Stimulated activated CD8-positive, alpha-beta memory T cell treated with anti-CD3 and anti-CD28 coated beads, Interleukin-4, amount 100 ng/mL, for 1 hour (primary cell): ENCODE measurements around the gene PCGF3.
"Not testable (repeated sequence)": the region's sequence is repeated elsewhere in the genome, so short reads cannot be mapped to it uniquely, and the experiment has no call there.

Experiments used
- DNase-seq, 2 donors: peaks; one replicate each; pipeline ENCODE4 v3.0.0-alpha.2; 2020; ENCODE audit warnings: low read depth in 2 of 2, low spot score in 1 of 2

The PCGF3 gene

DNA sequence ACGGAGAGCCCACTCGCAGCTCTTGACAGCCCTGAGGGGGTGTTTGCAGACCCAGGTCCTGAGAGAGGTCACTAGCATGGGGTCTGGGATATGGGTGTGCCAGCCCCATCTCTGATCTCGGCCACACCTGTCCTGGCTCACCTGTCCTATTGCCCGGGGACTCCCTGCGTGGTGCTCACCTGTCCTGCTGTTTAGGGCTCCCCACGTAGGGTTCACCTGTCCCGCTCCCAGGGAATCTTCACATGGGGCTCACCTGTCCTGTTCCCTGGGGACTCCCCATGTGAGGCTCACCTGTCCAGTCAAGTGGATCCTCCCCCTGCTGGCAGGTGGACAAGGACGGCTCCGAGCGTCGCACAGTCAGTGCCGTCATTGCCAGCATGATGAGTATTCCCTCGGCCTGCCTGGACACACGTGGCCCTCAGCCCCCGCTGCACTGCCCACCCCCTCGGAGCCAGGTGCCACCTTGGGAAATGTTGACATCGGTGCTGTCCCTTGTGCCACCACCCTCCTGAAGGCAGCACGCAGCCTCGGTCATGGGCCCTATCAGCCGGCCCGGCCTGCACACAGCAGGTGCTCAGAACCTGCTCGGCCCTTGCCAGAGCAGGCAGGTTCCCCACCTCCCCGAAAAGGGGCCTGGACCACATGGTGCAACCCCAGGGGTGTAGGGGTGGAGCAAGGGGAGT, 23.0 kb upstream of the PCGF3 start:
- DNase-seq = no peak

DNA sequence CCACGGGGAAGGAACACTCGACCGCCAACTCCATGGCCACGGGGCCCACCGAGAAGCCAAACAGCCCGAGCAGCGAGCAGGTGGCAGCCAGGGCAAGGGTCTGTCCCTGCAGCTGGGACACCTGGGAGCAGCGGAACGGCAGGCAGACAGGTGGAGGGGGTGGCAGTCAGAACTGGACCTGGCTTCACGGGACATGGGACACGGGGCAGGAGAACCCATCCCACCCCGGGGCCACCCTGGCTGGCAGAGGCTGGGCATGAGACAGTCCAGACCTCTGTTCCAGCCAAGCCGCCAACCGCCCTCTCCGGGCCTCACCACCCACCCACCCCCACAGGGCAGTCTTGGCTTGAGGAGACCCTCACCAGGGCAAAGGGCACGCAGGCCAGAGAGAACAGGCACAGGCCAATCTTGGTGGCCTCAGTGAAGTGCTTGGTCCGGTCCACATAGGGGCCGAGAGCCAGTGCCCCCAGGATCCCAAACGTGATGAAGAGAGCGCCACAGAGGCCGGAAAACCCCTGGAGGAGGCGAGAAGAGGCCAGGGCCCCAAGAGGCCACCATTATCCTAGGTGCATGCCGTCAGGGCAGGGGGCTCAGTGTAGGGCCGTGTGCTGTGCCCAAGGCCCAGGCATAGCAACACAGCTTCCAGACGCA, 22.3 kb upstream of the PCGF3 start:
- DNase-seq = no peak

DNA sequence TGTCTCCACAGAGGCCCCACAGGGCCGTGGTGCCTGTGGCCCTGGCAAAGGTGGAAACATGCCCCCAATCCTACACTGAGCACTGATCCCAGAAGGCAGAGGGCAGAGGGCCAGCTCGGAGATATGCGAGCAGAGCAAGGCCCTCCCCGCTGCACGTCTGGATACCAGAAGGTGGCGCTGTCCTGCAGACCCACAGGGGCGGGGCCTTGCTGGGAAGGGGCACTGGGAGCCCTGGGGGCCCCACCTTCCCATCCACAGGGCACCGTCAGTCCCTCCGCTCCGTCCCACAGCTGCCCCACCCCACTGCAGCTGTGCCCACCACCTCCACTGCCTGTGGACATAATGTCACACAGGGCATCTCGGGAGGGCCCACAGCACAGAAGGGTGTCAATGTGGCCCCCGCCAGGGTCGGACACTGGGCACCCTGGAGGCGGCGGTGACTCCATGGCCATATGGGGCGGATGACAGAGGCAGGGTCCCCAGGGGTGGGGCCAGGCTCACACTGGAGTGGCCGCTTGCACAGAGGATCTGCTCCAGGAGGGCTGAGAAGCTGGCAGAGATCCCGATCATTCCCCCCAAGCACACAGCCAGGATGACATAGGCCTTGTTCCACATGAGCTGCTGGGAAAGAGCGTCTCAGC, 21.5 kb upstream of the PCGF3 start:
- DNase-seq = no peak

DNA sequence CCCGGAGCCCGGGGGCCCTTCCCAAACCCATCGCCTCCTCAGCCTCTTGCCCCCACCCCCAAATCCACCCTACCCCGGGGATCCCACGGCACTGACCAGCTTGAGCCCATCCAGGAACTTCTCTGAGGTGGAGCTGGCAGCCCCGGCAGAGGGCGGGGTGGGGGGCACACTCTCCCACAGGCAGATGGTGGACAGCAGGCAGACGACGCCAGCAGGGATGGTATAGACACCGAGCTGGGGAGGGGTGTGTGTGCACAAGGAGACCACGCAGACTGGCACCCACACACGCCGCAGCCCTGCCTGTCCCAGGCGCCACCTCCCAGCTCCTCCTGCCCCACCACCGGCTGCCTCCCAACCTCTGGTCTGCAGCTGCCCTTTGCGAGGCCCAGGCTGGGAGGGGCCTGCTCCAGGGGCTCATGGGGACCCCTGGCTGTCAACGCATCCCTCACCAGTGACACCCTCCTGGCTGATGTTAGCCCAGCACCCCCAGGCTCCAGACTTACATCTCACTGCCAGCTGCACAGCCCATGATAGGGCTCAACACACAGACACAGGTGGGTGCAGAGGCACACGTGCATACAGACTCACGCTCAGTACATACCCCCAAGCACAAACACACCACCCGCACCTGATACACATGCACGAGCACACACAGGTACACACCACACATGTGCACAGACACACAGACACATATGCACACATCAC, 20.9 kb upstream of the PCGF3 start:
- DNase-seq = no peak

DNA sequence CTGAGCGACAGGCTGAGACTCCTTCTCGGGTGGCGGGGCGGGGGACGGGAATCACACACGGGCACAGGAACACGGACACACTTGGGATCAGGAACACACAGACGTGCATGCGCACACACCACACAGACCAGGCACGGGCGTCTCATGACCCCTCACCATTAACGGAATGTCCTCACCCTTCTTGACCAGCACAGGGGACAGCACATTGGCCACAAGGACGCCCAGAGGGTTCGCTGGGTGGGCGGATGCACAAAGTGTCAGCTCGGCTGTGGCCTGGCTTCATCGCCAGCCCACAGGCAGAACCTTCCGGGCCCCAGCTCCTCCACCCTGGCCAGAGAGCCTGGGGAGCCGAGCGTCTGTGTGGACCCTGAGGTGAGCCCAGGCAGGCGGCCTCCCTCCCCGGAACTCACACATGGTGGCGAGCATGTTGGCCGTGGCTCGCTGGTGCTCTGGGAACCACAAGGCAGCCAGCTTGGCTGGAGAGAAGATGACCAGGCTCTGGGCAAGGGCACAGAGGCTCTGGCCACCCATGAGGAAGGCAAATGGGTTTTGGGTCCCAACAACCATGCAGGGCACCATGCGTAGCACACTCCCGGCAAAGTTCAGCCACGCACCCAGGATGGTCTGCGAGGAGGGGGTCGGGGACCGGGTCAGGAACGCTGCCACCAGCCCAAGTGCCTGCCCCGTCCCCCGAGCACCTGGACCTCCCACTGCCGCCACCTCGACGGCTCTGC, 19.8 kb upstream of the PCGF3 start:
- DNase-seq = no peak

DNA sequence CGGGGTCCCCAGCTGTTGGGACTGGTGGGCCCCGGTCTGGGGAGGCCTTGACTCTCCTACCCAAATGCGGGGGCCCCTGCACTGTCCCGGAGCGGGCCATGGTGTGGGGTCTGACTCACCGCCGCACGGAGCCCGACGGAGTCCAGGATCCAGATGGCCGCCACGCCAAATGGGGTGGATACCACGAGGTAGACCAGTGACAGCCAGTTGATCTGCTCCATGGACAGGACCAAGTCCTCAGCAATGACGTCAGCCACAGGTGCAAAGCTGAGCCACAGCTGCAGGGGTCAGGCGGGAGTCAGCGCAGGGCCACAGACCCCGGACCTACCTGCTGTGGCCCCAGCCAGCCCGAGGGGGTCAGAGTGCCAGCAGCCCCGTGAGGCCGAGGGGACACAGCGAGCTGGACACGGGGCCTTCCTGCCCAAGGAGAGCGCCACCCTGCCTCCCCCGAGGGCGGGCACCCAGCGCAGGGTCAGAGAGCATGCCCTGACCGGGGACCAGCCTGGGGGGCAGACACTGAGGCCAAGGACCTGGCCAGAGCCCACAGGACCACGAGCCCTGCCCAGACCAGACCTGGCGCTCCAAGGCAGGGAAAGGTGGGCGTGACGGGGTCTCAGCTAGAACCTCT, 19.1 kb upstream of the PCGF3 start:
- no peak for DNase-seq

DNA sequence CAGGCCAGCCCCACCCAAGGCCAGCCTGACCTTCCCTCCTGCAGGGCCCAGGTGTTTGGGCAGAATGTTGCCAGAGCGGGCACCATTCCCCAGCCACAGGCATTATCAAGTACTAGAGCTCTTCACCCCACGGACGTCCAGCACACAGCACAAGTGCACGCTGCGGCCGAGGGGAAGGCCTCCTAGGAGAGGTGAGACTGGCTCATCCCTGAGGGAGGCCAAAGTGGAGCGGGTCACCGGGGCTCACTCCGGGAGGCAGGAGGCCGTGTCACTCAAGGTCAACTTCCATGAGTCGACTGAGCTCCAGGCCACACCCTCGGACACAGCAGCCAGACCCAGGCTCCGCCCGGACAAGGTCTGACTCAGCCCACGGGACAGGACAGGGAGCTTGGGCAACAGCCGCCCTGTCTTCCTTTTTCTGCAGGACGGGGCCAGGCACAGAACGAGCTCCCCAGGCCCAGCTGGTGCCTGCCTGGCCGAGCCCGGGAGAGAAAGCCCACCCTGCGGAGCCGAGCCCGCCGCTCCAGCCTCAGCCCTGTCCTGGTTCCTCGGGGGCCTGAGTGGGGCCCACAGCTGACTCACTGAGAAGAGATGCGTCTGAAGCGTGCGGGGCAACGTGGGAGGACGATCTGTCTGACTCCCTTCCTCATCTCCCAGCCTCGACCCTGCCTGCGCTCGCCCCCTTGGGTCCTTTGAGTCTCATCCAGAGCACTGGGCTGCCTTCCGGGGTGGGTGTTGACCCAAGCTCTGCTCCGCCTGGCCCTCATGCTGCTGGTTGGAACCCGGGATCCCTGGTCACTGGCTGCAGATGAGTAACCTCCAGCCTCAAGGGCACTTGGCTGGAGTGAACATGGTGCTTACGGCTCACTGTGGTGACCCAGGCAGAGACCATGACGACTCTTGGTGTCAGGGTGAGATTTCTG, 18.3 kb upstream of the PCGF3 start:
- no peak for DNase-seq

DNA sequence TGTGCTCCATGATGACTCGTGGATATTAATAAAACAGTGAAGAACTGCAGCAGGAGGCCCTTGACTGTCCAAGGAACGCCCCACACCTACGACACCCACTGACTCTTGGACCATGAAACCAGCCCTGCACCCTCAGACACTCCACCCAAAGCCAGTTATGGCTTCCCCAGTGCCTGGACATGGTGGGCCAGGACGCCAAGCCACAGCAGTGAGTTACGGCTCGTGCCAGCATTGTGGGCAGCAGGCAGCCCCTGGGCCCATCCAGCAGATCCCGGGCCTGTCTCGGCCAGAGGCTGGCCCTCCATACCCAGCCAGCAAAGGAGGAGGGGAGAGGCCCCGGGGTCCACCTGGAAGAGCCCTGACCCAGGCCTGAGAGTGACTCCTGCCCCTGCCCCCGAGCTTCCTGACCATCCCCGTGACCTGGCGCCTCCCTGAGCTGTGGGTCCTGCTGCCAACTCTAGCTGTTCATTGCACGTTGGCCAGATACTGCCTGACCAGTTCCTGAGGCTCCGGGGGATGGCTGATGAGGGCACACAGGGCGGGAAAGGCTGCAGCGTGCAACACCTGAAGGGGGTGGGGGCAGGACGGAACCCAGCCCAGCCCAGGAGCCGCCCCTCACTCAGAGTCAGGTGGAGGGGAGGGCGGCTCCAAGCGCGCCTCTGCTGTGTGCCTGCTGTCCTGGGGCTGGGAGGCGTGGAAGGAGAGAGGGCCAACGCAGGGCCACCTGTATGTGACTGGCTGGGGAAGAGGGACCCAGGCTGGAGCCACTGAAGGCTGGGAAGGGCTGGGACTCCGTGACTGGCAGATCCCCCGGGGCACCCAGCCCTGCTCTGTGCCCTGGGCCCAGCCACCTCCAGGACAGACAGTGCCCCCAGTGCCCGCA, 17.4 kb upstream of the PCGF3 start:
- no peak for DNase-seq

DNA sequence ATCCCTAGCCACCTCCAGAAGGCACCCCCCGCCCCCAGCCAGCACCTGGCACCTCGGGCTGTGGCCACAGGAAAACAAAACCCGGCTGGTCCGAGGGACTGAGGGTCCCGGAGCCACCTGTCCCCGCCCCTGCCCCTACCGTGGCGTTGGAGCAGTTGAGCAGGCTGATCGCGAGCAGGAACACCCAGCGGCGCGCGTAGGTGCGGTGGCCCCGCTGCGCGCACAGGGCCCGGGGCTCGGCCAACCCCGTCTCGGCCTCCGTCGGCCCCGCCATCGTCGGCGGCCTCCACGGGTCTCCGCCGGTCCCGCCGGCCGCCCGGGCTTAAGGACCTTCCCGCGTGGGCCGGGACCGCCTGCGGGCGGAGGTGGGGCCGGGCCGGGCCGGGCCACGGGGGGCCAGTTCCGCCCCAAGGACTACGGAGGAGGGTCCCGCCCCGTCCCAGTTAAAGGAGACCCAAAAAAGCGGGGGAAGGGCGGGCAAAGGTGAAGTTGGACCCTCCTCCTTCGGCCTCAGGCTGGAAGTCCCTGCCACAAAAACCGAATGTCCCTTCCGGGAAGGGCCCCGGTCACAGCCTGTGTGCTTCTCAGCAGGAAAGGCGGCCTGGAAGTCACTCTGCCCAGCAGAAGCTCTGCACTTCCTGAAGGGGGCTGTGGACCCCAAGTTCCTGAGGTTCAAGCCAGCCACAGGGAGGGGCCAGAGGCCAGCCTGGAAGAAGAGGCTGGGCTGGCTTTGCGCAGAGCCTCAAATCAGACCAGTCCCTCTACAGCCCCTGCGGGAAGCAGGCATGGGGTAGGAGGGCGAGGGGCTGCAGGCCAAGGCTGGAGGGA, 16.6 kb upstream of the PCGF3 start, which contains the start of gene SLC49A3:
Gene SLC49A3, minus strand, starts transcription at position 298 of the 828 bp plus-strand sequence. Its CDS starts 24 bp downstream, at position 274.
- no peak for DNase-seq

DNA sequence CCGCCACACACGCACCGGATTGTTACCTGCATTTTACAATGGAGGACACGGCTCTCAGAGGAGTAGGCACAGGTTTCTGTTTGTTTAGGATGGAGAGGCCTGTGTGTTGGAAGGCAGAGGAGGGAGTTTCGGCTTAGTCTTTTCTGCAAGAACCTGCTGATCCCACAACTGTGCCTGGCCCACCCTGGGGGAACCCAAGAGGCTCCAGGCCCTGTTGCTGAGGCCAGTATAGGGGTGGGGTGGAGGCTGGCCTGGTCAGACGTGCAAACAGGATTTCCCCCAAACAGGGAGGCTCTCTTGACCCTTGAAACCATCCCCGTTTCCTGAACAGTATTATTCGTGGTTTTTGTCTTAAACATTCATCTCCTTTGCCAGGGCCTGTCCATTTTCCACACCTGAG, 15.9 kb upstream of the PCGF3 start:
- no peak for DNase-seq

DNA sequence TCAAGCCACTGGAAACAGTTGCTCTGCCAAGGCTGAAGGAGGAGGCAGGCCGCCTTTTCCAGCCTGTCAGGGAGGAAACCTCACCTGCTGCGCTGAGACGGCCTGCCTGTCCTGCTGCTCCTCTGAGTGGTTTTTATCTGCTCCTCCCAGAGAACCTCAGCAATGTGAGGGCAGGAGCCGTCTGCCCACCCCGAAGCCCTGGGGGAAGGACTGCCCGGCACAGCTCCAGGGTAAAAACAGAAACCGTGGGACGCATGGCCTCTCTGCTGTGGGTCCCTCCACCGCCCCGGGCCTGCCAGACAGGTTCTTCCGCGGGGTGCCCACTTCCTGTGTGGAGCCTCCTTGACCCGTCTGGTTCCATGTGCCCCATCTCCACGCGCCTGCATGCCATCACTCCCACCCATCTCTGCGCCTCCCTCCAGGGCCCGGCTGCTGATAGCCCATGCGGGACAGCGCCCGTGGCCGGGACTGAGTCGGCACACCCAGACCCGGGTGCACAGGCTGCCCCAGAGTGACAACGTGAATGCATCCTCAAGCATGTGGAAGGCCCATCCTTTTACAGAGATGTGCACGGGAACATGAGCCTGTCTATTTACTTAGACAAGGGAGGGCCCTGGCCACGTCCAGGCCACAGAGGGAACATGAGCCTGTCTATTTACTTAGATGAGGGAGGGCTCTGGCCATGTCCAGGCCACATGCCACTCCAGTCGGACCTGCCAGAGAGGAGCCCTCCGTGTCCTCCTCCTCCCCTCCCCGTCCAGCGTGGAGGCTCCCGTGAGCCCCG, 12.7 kb upstream of the PCGF3 start:
- no peak for DNase-seq

DNA sequence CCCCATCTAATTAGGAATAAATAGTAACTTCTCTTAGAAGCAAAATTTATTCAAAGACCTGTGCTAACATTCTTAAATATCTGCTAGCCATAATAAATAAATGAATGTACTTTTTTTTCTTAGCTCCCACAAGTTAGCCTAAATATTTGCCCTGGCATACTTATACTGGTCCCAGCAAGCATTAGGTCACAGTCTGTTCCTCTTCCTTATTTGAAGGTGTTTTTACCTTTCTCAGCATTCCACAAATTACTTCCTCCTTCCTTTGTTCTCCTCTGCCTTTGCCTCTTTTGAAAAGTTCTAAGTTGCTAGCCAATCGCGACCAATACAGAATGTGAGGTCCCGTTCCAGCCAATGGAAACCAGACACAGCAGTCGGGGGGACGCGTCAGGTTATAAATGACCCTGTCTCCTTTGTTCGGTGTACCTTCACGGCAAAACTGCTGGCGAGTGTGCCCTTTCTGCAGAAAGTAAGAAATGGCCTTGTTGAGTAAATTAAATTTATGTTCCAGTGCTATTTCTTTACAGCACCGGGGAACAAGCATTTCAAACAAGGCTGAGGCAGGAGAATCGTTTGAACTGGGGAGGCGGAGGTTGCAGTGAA, 11.2 kb upstream of the PCGF3 start:
- DNase-seq = not testable (repeated sequence)

DNA sequence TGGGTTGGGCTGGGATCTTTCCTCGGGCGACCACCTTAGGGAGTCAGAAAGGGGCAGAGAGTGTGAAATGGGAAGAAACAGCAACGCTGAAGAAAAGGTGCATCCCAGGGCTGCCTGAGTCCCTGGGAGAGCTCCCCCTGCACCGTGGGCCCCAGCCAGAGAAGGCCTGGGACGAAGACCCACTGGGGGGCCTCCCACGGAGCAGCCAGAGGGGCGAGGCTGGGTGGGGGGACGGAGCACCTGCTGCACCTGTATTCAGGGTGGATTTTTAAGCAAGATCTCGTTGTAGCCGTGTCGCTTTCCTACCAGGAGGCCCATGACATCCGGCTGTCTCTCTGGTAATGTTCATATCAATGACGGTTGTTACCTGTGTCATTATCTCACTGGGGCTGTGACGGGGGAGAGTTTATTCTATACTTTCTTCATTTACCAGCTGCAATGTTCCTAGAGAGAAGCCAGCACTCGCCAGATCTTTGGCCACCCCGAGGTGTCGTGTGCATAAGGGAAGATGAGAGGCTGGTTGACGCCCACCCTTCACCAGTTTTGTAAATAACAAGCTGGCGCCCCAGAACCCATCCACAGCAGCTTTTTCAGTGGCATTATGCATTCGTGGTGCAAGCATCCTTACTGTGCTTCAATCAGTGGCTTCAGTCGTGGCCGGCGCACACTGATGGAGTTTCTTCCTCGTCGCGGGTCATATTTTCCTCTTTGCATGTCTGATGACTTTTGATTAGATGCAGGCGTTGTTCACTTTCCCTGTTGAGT, 5.6 kb upstream of the PCGF3 start:
- no peak for DNase-seq

DNA sequence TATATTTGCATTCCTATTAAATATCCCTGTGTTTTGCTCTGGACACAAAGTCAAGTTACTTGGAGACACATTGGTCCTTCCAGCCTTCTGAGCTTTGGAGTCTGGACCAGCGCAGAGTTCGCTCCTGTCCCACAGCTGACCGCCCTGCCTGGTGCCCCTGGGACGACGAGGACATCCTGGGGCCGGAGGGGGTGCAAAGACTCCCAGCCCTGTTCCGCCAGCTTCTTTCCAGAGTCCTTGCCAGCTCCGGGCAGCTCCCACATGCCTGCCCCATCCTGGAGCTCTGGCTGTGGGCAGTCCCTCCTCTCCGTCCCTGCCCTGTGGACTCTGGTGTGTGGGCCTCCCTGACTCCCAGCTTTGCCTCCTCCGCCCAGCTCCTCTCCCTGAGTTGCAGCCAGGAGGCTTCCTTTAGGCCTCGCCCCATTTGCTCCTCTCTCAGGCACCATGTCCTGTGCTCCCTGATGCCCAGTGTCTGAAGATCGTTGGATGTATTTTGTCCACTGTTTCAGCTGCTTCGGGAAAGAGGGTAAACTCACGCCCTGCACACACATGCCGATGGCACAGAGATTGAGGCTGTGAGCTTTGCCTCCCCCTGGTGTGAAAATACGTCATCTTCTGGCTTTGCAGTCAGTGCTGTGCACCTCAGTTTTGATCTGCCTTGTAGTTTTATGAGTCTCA, 4.9 kb upstream of the PCGF3 start:
- DNase-seq = no peak

DNA sequence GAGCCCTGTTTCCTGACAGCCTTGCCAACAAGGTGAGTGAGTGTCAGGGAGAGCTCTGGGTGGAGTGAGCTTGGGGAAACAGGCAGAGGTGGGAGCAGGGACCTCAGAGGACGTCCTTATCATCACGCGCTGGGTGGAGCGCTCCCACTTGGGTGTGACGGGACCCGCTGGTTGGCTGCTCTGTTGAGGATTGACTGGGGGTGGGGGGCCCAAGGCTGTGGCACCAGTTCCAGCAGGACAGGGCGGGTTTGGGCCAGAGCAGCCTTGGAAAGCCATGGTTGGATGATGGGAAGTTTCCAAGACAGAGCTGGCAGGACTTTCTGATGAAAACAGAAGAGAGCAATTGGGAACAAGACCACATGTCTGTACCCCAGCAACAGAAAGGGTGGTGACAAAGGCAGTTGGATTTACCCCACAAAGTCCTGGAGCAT, 3.0 kb upstream of the PCGF3 start:
- DNase-seq = no peak
